ENCODE data around the gene IGF2R.
"Not testable (repeated sequence)": the region's sequence is repeated elsewhere in the genome, so short reads cannot be mapped to it uniquely, and the experiment has no call there.

IGF2R gene

DNA sequence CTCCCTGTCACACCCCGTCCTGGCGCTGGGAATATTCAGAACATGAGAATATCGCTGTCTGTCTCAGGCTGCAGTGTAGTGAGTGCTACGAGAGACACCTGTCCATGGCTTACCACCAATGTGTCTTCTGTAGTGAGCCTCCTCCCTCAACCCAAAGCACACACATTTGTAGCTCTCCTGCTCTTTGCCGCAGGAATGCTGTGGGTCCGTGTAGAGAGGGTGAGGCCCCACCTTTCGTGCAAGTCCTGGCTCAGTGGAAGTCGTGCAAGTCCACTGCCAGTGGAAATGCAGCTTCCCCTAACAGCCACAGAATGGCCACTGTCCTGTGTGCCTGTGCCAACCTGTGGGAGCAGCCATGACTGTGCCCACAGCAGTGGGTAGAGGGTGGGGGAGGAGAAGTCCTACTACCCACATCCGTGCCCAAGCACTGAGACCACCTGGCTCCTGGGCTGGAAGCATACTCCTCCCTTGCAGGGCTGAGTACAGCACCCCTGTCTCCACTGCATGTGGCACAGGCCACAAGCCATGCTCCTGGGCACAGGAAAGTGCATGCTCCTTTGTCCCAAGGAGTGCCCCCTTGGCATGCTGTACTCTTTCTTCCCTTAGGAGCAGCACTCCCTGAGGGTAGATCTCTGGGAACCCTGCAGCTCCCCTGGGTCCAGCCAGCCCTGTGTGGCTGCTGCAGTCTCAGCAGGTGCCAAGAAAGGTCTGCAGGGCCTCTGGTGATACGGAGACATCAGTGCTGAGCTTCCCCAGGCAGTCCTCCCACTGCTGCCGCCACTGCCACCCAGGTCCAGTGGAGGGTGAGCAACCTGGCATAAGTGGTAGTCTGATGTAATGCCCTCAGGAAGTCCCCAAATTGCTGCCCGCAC, 28.0 kb downstream of the IGF2R start:
- in situ Hi-C loops (cut with MboI; ENCODE audit: low sequenced_read_pairs) = no loop called here

DNA sequence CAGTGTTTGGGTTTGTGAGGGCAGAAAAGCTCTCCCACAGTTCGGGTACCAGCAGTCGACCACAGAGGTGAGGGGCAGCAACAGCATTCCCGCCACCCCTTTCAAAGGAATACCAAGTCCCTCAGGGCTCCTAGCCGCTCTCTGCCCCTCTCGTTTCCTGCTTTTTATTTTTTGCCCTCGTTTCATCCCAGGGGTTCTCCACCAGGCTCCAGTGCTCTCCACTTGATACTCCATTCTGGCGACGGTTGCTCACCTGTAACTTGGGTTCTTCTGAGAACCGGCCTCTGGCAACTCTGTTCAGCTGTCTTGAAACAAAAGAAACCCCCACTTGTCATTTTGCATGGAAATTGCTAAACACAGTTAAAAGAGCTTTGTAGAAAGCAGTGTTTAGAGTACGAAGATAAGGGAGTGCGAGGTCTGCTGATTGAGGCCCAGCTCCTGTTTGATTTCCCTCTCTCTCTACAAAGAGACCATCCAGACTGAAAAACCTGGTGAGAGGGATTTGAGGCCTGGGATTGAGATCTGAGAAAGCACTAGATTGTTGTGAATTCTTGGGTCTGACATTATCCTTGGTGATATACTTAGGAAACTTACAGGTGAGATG, 28.7 kb downstream of the IGF2R start:
- in situ Hi-C loops (cut with MboI; ENCODE audit: low sequenced_read_pairs) = no loop called here

DNA sequence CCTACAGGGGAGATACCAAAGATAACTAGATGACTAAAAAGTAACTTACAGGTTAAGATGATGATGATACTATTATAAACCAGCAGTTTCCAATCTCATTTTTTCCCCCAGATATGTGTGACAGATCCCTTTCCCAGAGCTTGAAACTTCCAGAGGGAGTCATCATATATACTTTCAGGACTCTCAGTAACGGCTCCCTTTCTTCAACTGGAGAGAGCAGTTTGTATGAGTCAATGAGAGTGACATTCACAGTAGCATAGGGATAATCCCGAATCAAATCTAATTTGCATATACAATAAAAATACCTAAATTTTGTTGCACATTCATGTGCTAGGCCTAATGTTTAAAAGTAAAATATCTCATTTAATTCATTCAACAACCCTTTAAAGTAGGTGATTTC, 29.7 kb downstream of the IGF2R start:
- in situ Hi-C loops (cut with MboI; ENCODE audit: low sequenced_read_pairs) = no loop called here

DNA sequence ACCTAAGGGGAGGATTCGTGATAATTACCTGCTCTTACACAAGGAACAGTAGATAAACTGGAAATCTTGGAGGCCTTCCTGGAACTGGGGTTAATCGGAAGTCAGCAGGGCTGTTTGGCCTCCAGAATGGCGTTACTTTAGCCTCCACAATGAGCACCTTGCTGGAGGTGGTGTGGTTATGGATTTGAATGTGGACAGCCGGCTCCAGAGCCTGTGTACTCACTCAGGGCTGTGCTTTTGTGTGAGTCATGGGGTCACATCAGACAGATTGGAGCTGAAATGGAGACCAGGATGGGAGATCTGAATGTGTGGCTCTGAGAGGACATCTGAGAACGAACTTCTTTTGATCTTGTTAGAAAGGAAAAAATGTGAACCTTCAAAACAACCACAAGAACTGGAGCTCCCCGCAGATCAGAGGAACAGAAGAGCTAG, 30.4 kb downstream of the IGF2R start:
- in situ Hi-C loops (cut with MboI; ENCODE audit: low sequenced_read_pairs) = no loop called here

- in situ Hi-C loops (cut with MboI; ENCODE audit: low sequenced_read_pairs) = no loop called here
Measured at GRCh38 chr6:160000280-160000704, 31.4 kb downstream of the IGF2R start.

- in situ Hi-C loops (cut with MboI; ENCODE audit: low sequenced_read_pairs) = not testable (repeated sequence)
Measured at GRCh38 chr6:160000893-160001427, 32.1 kb downstream of the IGF2R start.

DNA sequence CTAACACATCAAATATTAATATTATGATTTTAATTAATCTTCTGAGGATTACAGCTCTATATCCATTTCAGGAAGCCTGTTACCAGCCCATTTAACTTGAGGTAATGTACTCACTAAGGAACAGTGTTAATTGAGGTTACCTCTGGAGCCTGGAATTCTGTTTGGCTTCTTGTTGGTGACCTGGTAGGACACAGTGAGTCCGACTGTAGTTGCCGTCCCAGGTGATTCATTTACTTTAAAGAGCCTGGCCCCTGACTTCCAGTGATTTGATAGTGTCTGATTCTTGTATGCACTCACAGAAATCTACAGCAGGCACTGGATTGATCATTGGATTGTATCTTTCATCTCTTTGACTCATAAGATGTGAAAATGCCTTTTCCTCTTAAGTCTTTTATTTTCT, 34.0 kb downstream of the IGF2R start:
- in situ Hi-C loops (cut with MboI; ENCODE audit: low sequenced_read_pairs) = no loop called here

DNA sequence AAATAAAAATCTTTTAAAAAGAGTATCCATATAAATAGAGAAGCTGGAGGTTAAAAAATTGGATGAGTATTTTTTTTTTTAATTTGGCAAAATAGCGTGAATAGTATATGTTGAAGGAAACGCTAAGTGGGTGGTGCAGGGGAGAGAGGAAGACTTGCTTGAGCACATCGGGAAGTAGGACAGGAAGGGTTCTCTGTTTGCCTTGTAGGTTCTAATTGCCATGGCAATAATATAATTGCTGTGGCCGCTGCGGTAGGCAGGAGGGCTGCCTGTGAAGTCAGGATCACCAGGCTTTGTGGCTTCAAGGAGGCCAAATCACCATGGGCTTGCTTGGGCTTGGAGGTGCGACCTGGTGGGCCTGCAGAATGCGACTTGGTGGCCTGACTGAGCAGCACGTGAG, 35.1 kb downstream of the IGF2R start:
- in situ Hi-C loops (cut with MboI; ENCODE audit: low sequenced_read_pairs) = no loop called here

DNA sequence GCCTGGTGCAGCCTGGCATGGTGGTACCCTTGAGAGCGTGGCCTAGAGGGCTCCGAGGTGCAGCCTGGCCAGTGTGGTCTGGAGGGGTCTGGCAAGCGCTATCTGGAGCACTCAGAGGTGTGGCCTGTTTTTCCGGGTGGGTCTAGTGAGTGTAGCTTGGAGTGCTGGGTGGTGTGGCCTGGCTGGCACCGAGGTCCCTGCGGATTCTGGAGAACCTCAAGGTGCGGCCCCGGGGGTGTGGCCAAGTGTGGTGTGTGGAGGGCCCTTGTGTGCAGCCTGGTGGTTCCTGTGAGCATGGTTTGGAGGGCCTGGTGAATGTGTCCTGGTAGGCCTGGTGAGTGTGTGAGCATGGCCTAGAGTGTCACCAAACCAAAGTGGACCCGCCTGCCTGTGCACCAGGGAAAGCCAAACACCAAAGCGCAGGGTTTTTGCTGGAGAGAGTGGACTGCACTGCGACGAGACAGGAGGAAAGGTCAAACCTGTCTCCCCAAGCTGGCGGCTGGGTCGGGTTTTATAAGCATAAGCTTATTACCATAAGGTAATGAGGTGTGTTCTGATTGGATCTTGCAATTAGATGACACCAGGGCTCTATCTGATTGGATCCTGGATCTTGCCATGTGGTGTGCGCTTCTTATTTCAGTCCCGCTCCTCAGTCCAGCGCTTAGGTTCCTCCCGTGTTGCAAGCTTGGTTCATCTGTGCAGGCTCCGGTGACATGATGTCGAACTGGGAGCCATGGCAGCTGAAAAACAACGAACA, 35.7 kb downstream of the IGF2R start:
- in situ Hi-C loops (cut with MboI; ENCODE audit: low sequenced_read_pairs) = no loop called here

GRCh38 chr6:160005211-160005610, 36.3 kb downstream of the IGF2R start:
- in situ Hi-C loops (cut with MboI; ENCODE audit: low sequenced_read_pairs) = no loop called here

DNA sequence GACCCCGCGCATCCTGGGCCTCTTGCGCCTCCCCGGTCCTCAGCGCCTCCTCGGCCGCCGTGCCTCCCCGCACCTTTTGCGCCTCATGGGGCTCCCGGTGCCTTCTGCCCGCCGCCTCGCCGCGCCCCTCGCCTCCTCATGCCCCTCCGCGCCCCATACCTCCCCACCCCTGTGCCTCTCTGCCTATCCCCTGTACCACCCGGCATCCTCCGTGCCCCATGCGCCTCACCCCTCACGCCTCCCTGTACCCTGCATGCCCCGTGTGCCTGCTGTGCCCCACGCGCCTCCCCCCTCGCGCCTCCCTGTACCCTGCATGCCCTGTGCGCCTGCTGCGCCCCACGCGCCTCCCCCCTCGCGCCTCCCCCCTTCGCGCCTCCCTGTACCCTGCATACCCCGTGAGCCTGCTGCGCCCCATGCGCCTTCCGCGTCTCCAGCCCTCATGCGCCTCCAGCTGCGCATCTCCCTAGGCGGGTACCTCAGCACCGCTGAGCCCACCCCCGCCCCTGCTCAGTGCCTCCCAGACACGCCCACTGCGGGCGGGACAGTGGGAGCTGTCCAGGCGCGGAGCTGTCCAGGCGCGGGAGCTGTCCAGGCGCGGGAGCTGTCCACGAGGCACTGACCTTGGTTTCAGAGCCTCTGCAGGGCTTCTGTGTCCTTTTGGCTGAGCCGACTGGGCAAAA, 37.1 kb downstream of the IGF2R start:
- in situ Hi-C loops (cut with MboI; ENCODE audit: low sequenced_read_pairs) = no loop called here

GRCh38 chr6:160007145-160007544, 38.3 kb downstream of the IGF2R start:
- in situ Hi-C loops (cut with MboI; ENCODE audit: low sequenced_read_pairs) = no loop called here

GRCh38 chr6:160007611-160008010, 38.7 kb downstream of the IGF2R start:
- in situ Hi-C loops (cut with MboI; ENCODE audit: low sequenced_read_pairs) = no loop called here

- in situ Hi-C loops (cut with MboI; ENCODE audit: low sequenced_read_pairs) = no loop called here
Measured at GRCh38 chr6:160010067-160010466, 41.2 kb downstream of the IGF2R start.

- in situ Hi-C loops (cut with MboI; ENCODE audit: low sequenced_read_pairs) = no loop called here
Measured at GRCh38 chr6:160013987-160014868, 45.3 kb downstream of the IGF2R start.

DNA sequence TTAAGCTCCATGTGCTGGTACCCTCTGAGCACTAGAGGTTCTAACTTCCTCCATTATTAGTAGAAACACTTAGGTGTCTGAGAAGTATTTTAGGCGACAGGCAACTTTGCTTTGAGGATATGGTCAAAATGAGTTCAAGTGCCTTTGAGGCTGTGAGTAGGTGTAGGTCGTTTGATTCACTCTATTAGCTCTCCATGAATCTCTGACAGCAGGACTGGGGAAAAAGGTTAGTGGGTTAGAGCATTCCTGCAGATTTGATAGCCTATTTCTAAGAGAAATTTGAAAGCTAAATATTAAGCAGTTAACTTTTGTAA, 45.9 kb downstream of the IGF2R start:
- in situ Hi-C loops (cut with MboI; ENCODE audit: low sequenced_read_pairs) = no loop called here

GRCh38 chr6:160015778-160016684, 47.1 kb downstream of the IGF2R start:
- in situ Hi-C loops (cut with MboI; ENCODE audit: low sequenced_read_pairs) = no loop called here

GRCh38 chr6:160022101-160022500, 53.2 kb downstream of the IGF2R start:
- in situ Hi-C loops (cut with MboI; ENCODE audit: low sequenced_read_pairs) = no loop called here

DNA sequence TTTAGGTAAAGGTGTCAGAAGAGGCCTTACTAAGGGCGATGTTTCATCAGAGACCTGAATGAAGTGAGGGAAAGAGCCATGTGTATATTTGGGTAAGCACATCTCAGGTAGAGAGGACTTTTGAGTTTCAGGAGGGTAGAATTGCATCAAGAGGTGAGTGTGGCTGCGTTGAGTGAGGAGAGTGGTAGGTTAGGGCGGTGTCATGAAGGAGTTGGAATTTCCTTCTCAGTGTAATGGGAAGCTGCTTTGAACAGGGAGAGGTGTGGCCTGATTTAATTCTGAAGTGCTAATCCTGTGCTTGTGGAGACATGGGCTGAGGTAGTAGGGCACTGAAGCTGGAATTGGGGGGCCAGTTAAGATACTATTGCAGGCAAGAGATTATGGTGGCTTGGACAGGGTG, 53.9 kb downstream of the IGF2R start:
- in situ Hi-C loops (cut with MboI; ENCODE audit: low sequenced_read_pairs) = no loop called here

Data from hTERT RPE-1 (cell line).